Mononuclear cell (primary cell): Measurements from ENCODE around the gene PGLYRP2. TPM values are rescaled to one million over a fixed set of nuclear protein-coding genes. Genes with fewer than 3 reads are reported as not detected.

ENCODE experiments used
- total RNA-seq: library from RNA; depleted of rRNA; stranded (reverse); fragments of >200 nt; gene quantifications from one replicate; pipeline ENCODE4 v1.2.3, GENCODE V29; 2012

PGLYRP2 gene
- total RNA-seq, 1 donor: not detected

Other genes starting within 250 kb of the PGLYRP2 start
- 0.10 TPM for gene EPHX3, start 247.1 kb downstream of the PGLYRP2 start, total RNA-seq
- gene BRD4, start 147.0 kb downstream of the PGLYRP2 start, total RNA-seq: 29.3 TPM
- gene AKAP8, start 99.7 kb downstream of the PGLYRP2 start, total RNA-seq: 57.5 TPM
- gene AKAP8L, start 60.5 kb downstream of the PGLYRP2 start, total RNA-seq: 76.9 TPM
- gene WIZ, start 29.5 kb downstream of the PGLYRP2 start, total RNA-seq: 3.6 TPM
- 31.3 TPM for gene RASAL3, start 15.0 kb downstream of the PGLYRP2 start, total RNA-seq
- gene CYP4F22, start 29.0 kb upstream of the PGLYRP2 start, total RNA-seq: 0.21 TPM
- gene CYP4F8, start 135.7 kb upstream of the PGLYRP2 start, total RNA-seq: under 0.01 TPM
- 0.52 TPM for gene CYP4F3, start 161.4 kb upstream of the PGLYRP2 start, total RNA-seq
- 0.42 TPM for gene CYP4F12, start 193.6 kb upstream of the PGLYRP2 start, total RNA-seq
- gene OR10H2, start 248.5 kb upstream of the PGLYRP2 start, total RNA-seq: not detected